Ovary (tissue), 1 donor: ENCODE results near the gene LNPEP.

Experiments
- EP300 ChIP-seq: sonication (generic); formaldehyde crosslinking; IDR thresholded peaks from one replicate; pipeline ENCODE4 v1.6.1; 2017; ENCODE audit warnings: antibody characterized with exemption
- POLR2A ChIP-seq: fragments of 450-650 bp; IDR thresholded peaks from one replicate; pipeline ENCODE4 v1.6.1; 2017; ENCODE audit warnings: antibody characterized with exemption, mild to moderate bottlenecking, moderate library complexity

DNA sequence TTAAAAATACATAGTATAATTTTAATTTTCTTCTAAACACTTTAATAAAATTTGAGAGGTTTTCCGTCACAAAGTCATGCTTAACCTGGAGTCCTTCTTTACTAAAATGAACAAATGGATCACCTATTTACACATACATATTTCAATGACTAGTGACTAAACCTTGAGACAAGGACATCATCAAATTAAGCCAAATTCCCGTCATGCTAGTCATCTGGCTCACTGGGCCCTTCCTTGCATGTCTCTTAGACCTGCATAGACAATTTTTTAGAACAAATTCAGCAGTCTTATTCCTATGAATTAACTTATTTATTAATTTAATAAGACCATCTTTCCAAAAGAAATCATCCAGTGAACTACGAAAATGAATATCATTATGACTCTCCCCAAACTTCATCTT is 33.0 kb upstream of the LNPEP start:
- no peak for TF ChIP-seq POLR2A
- no peak for TF ChIP-seq EP300
